Astrocyte (in vitro differentiated cells and primary cell): ENCODE measurements around the gene ANKRD24. TPM values are rescaled to one million over a fixed set of nuclear protein-coding genes. Genes with fewer than 3 reads are reported as not detected.

ENCODE experiments used
- DNase-seq: peaks from one replicate; pipeline ENCODE4 v3.0.0-alpha.2; 2010; ENCODE audit warnings: low read depth
- FAIRE-seq: peaks from 2 replicates; lab custom pipeline; 2011; peaks lifted over from hg19 to GRCh38; lab: Jason Lieb, UNC
- H2AFZ ChIP-seq: 2 replicates; pipeline ENCODE4 v1.6.0; 2012; ENCODE audit warnings: low read depth, low read length, inconsistent platforms
- H3K27ac ChIP-seq: 2 replicates; pipeline ENCODE4 v1.5.1; 2011; ENCODE audit warnings: low read depth, low read length, inconsistent platforms
- H3K27me3 ChIP-seq: 2 replicates; pipeline ENCODE4 v1.6.0; 2011; ENCODE audit warnings: low read length, inconsistent platforms; ENCODE audit not compliant: insufficient read depth
- H3K36me3 ChIP-seq: 2 replicates; pipeline ENCODE4 v1.5.1; 2011; ENCODE audit warnings: low read length, inconsistent platforms; ENCODE audit not compliant: insufficient read depth
- H3K4me1 ChIP-seq: 2 replicates; pipeline ENCODE4 v1.5.1; 2011; ENCODE audit warnings: low read length, inconsistent platforms; ENCODE audit not compliant: insufficient read depth
- H3K4me2 ChIP-seq: 2 replicates; pipeline ENCODE4 v1.6.0; 2012; ENCODE audit warnings: low read length, inconsistent platforms
- H3K4me3 ChIP-seq: 2 replicates; pipeline ENCODE4 v1.5.1; 2011; ENCODE audit warnings: low read depth, mild to moderate bottlenecking, low read length, inconsistent platforms; ENCODE audit not compliant: insufficient read depth
- H3K79me2 ChIP-seq: 2 replicates; pipeline ENCODE4 v1.6.0; 2012; ENCODE audit warnings: mild to moderate bottlenecking, low read length, inconsistent platforms; ENCODE audit not compliant: insufficient read depth
- H3K9ac ChIP-seq: 2 replicates; pipeline ENCODE4 v1.6.0; 2012; ENCODE audit warnings: mild to moderate bottlenecking, low read length, inconsistent platforms
- H3K9me3 ChIP-seq: 2 replicates; pipeline ENCODE4 v1.5.1; 2012; ENCODE audit warnings: low read depth, mild to moderate bottlenecking, low read length, inconsistent platforms; ENCODE audit not compliant: insufficient read depth
- H4K20me1 ChIP-seq: 2 replicates; pipeline ENCODE4 v1.6.0; 2012; ENCODE audit warnings: low read length, inconsistent platforms; ENCODE audit not compliant: insufficient read depth
- H3K27ac Mint-ChIP-seq: one replicate; pipeline ENCODE4 v1.8.0; 2021; ENCODE audit warnings: mild to moderate bottlenecking, mixed read lengths; ENCODE audit not compliant: unreplicated experiment
- H3K27me3 Mint-ChIP-seq: one replicate; pipeline ENCODE4 v1.8.0; 2021; ENCODE audit warnings: low read depth, mixed read lengths; ENCODE audit not compliant: unreplicated experiment
- H3K36me3 Mint-ChIP-seq: one replicate; pipeline ENCODE4 v1.8.0; 2021; ENCODE audit warnings: low read depth, mixed read lengths; ENCODE audit not compliant: unreplicated experiment
- H3K4me1 Mint-ChIP-seq: one replicate; pipeline ENCODE4 v1.8.0; 2021; ENCODE audit warnings: low read depth, mixed read lengths; ENCODE audit not compliant: unreplicated experiment
- H3K4me3 Mint-ChIP-seq: one replicate; pipeline ENCODE4 v1.8.0; 2021; ENCODE audit warnings: mild to moderate bottlenecking, moderate library complexity, mixed read lengths; ENCODE audit not compliant: unreplicated experiment
- H3K9me3 Mint-ChIP-seq: one replicate; pipeline ENCODE4 v1.8.0; 2021; ENCODE audit warnings: mild to moderate bottlenecking, mixed read lengths; ENCODE audit not compliant: unreplicated experiment
- CTCF ChIP-seq: IDR thresholded peaks from 2 replicates; pipeline ENCODE4 v1.5.1; 2011; ENCODE audit warnings: low read depth, mild to moderate bottlenecking, inconsistent platforms, low read length, moderate library complexity; ENCODE audit not compliant: insufficient read depth
- EZH2 ChIP-seq: IDR thresholded peaks from 2 replicates; pipeline ENCODE4 v1.6.1; 2012; ENCODE audit warnings: mild to moderate bottlenecking, low read length, inconsistent platforms; ENCODE audit not compliant: insufficient read depth
- total RNA-seq: library from RNA; stranded (reverse); gene quantifications from 2 replicates; pipeline ENCODE4 v1.2.1, GENCODE V29; 2021

ANKRD24 gene
- total RNA-seq, 1 donor from 2014 or later, result 0.73 TPM

GRCh38 chr19:4246767-4247593, 64.5 kb downstream of the ANKRD24 start, which contains the start of gene YJU2:
TSS of gene YJU2 (plus strand) at chr19:4247080. CDS start at chr19:4247147, 67 bp downstream.
- peak within 1 kb of the TSS; percentile 99 for H3K27ac ChIP-seq
- peaks cover 3% of the 10 kb centered on the region for H3K36me3 ChIP-seq
- peaks cover 4% of the 10 kb centered on the region for H3K79me2 ChIP-seq
- peaks cover 2% of the 10 kb centered on the region for H3K9me3 ChIP-seq
- peak; percentile 76 for FAIRE-seq
- H3K4me1 Mint-ChIP-seq, result no peaks in the 10 kb centered on the region
- H3K4me3 Mint-ChIP-seq, result peak within 1 kb of the TSS; percentile 89
- peak within 1 kb of the TSS; percentile 95 for H3K9ac ChIP-seq
- peaks cover 4% of the 10 kb centered on the region for H3K27me3 Mint-ChIP-seq
- no peaks in the 10 kb centered on the region for H3K27me3 ChIP-seq
- peaks cover 18% of the 10 kb centered on the region for H3K36me3 Mint-ChIP-seq
- peak within 1 kb of the TSS; percentile 82 for H3K4me2 ChIP-seq
- peaks cover 2% of the 10 kb centered on the region for H4K20me1 ChIP-seq
- TF ChIP-seq CTCF, result peak; percentile 62
- TF ChIP-seq EZH2, result no peak
- H3K4me3 ChIP-seq, result peak within 1 kb of the TSS; percentile 92
- H2AFZ ChIP-seq, result peak within 1 kb of the TSS; percentile 89
- peaks cover 3% of the 10 kb centered on the region for H3K4me1 ChIP-seq
- peak within 1 kb of the TSS; percentile 99 for H3K27ac Mint-ChIP-seq
- peaks cover 4% of the 10 kb centered on the region for H3K9me3 Mint-ChIP-seq
- peak; percentile 98 for DNase-seq

- H3K4me1 Mint-ChIP-seq, result no peaks in the 10 kb centered on the region
- no peaks in the 10 kb centered on the region for H3K4me1 ChIP-seq
- H3K27ac Mint-ChIP-seq, result no peak overlapping the region
- DNase-seq (no peak), FAIRE-seq (no peak)
- H3K9me3 Mint-ChIP-seq, result peaks cover 4% of the 10 kb centered on the region
- no peak overlapping the region for H3K27ac ChIP-seq
- H3K36me3 ChIP-seq, result peaks cover 21% of the 10 kb centered on the region
- peaks cover 3% of the 10 kb centered on the region for H3K9me3 ChIP-seq
- no peaks in the 10 kb centered on the region for H3K79me2 ChIP-seq
- no peak overlapping the region for H2AFZ ChIP-seq
- no peaks in the 10 kb centered on the region for H4K20me1 ChIP-seq
- H3K36me3 Mint-ChIP-seq, result peaks cover 30% of the 10 kb centered on the region
- H3K9ac ChIP-seq, result no peak overlapping the region
- no peak overlapping the region for H3K4me3 ChIP-seq
- H3K27me3 Mint-ChIP-seq, result no peaks in the 10 kb centered on the region
- TF ChIP-seq CTCF (no peak), EZH2 (no peak)
- no peak overlapping the region for H3K4me2 ChIP-seq
- H3K27me3 ChIP-seq, result no peaks in the 10 kb centered on the region
- no peak overlapping the region for H3K4me3 Mint-ChIP-seq
Measured at GRCh38 chr19:4256563-4256962, 74.1 kb downstream of the ANKRD24 start.

GRCh38 chr19:4257025-4257424, 74.5 kb downstream of the ANKRD24 start:
- Histone ChIP-seq H2AFZ (no peak overlapping the region), H3K4me2 (no peak overlapping the region), H3K79me2 (no peaks in the 10 kb centered on the region), H3K9ac (no peak overlapping the region), H3K27ac (no peak overlapping the region), H3K9me3 (peaks cover 3% of the 10 kb centered on the region), H3K27me3 (no peaks in the 10 kb centered on the region), H4K20me1 (no peaks in the 10 kb centered on the region), H3K36me3 (peaks cover 17% of the 10 kb centered on the region), H3K4me3 (no peak overlapping the region), H3K4me1 (no peaks in the 10 kb centered on the region)
- FAIRE-seq, result no peak
- peaks cover 4% of the 10 kb centered on the region for H3K9me3 Mint-ChIP-seq
- H3K27me3 Mint-ChIP-seq, result no peaks in the 10 kb centered on the region
- no peak overlapping the region for H3K27ac Mint-ChIP-seq
- DNase-seq, result no peak
- H3K4me3 Mint-ChIP-seq, result no peak overlapping the region
- H3K4me1 Mint-ChIP-seq, result no peaks in the 10 kb centered on the region
- H3K36me3 Mint-ChIP-seq, result peaks cover 30% of the 10 kb centered on the region
- TF ChIP-seq CTCF (no peak), EZH2 (no peak)
